GM20000 (cell line): ENCODE results near the gene CXXC4.

Experiments used
- DNase-seq: peaks from one replicate; pipeline ENCODE4 v3.0.0; 2012; ENCODE audit warnings: low spot score
- TF ChIP-seq, protein P1 (sequence below): IDR thresholded peaks from 2 replicates; pipeline ENCODE4 v1.5.1; 2012; ENCODE audit warnings: mild to moderate bottlenecking, control low read depth; ENCODE audit errors: extremely low read depth, missing control alignments

Gene CXXC4

DNA sequence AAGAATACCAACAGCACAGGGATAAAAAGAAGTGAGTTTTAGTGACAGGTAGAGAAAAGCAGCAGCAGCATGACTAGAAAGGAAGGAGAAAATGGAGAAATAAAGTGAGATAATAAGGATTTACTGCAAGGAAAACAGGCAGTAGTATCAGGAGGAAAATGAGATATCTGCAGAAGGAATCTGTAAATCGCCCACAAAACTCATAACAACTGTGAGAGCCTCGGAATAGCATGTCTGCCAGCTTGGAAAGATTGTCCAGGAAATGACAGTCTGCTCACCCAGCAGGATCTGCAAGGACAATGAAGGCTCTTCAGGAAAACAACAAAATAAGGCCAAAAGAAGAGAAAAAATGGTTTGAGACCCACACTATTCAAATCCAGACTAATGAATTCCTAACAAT lies 47.4 kb downstream of the CXXC4 start:
- no peak for DNase-seq
- TF ChIP-seq, protein P1, sequence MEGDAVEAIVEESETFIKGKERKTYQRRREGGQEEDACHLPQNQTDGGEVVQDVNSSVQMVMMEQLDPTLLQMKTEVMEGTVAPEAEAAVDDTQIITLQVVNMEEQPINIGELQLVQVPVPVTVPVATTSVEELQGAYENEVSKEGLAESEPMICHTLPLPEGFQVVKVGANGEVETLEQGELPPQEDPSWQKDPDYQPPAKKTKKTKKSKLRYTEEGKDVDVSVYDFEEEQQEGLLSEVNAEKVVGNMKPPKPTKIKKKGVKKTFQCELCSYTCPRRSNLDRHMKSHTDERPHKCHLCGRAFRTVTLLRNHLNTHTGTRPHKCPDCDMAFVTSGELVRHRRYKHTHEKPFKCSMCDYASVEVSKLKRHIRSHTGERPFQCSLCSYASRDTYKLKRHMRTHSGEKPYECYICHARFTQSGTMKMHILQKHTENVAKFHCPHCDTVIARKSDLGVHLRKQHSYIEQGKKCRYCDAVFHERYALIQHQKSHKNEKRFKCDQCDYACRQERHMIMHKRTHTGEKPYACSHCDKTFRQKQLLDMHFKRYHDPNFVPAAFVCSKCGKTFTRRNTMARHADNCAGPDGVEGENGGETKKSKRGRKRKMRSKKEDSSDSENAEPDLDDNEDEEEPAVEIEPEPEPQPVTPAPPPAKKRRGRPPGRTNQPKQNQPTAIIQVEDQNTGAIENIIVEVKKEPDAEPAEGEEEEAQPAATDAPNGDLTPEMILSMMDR, result no peak

DNA sequence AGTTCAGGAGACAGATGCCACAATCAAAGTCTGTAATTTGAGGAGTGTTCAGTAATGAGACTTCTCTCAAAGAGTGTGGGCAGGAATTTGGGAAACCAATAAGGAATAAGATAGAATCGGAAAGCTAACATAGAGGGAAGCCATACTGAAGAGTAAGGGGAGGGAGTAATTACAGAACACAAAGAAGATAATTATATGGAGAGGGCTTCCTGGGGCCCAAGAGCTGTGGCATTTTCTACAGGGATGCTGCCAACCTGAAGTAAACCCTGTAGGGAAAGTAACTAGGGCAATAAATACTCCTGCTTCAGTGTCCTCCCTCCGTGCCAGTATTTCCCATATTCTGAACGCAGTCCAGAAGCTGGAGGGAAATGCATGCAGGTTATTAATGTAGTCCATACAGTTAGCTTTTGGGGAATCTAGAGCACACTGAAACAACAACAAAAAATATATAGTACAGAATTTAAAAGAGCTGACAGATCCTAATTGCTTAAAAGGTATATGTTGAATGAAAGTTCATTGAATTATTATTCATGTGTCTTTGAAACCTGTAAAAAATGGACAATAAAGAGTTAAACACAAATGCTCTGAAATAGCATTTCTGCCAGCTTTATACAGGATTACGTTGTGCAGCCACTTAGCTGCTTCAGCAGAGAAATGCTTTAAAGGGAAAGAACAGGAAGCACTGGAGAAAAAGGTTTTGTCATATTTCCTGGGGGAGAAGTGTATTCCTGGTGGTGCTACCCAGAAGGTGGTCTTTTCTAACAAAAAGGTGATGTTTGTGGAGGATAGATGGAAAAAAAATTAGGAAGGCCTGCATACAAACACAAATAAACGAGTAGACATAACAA lies 48.0 kb downstream of the CXXC4 start:
- DNase-seq, result no peak
- TF ChIP-seq, protein P1, result no peak

DNA sequence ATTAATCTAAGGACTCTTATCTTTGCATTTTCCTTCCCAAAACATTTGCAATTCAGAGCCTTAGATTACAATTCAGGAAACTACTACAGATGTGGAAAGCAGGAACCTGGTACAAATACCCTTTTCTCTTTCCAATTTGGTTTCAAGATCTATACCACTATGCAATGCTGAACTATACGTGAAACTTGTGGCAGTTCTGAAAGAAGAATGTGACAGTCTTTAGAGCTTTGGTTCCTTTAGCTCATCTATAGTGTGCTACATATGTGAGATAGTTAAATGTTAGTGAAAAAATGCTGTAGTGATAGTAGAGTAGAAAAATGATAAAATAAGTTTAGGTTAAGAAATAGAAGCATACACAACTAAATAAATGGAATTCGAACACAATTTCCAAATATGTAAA lies 50.0 kb downstream of the CXXC4 start:
- no peak for DNase-seq
- TF ChIP-seq, protein P1, result no peak

DNA sequence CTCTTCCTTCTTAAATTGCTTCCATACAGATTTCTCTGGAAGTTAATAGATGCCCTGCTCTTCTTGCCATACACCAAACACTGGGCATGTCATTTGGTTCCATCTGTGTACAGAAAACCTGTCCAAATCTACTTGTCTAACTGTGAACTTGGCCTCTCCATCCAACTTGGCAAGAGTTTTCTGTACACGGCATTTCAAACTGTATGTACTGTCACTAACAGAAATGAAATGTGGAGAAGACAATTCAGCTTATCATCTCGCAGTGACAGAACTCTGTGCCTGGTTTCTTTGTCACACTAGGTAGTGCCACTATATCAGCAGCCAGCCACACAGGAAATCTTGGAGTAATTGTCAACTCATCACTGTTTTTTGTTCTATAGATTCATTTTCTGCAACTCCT lies 58.2 kb downstream of the CXXC4 start:
- DNase-seq, result no peak
- TF ChIP-seq, protein P1, result no peak

DNA sequence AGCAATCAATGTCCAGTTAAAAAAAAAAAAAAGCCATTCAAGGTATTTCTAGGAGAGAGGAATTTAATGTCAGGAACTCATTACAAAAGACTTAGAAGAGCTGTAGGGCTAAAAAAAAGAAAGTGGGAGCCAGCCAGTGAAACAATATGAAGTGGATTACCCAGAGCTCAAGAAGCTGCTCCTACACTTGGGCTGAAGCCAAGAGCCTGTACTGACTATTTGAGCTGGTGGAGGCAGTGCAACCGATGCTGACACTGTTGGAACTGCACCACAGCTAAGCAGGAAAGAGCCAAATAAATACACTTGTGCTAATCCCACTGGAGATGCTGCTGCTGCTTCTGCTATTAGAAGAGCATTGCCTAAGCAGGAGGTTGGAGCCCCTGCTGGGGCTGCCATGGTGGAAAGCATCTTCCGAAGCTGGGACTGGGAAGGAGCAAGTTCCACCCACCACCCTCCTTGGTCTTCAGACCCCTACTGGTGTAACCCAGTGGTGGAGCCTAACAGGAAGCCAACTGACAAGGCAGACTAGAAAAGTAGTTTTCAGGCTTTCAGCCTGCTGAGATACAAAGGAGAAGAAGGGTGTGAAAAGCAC lies 65.4 kb downstream of the CXXC4 start:
- DNase-seq, result no peak
- TF ChIP-seq, protein P1, result no peak

DNA sequence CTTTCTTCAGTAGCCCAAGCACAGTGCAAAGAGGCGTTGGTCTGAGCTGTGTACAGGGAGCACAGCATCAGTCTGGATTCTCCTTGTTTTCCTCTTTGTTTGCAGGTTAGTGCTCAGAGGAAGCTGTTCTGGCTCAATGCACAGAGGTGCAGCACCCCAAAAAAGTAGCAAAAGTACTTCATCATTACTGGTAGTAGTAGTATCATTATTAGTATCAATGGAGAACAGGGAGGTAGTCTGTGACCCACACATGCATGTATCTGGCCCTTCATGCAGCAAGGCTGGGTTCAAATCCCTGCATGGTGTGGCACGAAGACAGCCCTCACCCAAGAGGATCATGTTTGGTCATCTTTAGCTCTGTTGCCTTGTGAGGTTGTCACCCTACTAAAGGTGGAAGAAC lies 68.7 kb downstream of the CXXC4 start:
- TF ChIP-seq, protein P1, result no peak
- DNase-seq, result no peak

DNA sequence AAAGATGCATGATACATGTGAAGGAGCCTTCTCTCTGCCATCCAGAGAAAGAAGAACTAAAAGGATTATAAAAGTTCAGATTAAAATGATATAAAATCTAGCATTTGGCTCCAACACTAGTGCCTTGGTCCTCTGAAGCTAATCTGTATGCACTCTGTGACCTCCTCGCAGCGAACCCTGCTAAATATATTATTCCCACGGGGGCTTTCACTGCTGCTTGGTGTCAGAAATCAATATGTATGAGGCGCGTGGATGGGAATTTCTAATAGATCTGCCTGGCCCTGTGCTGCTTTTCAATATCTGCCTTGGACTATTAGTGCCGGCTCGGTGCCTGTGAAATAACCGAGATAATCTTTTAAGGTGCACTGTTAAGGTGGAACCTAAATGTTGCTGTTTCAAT lies 69.7 kb downstream of the CXXC4 start:
- DNase-seq, result no peak
- TF ChIP-seq, protein P1, result no peak
